ENCODE measurements around the gene AGAP9. TPM values are rescaled to one million over a fixed set of nuclear protein-coding genes. Genes with fewer than 3 reads are reported as not detected.
"Not testable (repeated sequence)": the region's sequence is repeated elsewhere in the genome, so short reads cannot be mapped to it uniquely, and the experiment has no call there.

The AGAP9 gene
- total RNA-seq, 1 experiment from 2014 or later: 8.6 TPM

GRCh38 chr10:47557616-47558015 lies 34.2 kb upstream of the AGAP9 start:
- H2BK12ac ChIP-seq (ENCODE audit: insufficient read length, low read depth, low read length); H3K36me3 Mint-ChIP-seq (ENCODE audit: insufficient read depth in 1 of 3, low read depth in 3 of 3); H2BK120ac ChIP-seq (ENCODE audit: low read depth, low read length, poor library complexity, severe bottlenecking); H3K4me1 ChIP-seq (ENCODE audit: insufficient read depth, low read length); H2BK20ac ChIP-seq (ENCODE audit: low read depth, low read length, poor library complexity, severe bottlenecking); H3K9me3 ChIP-seq (ENCODE audit: control insufficient read depth, low read depth, low read length); H3K27ac Mint-ChIP-seq; H3K56ac ChIP-seq (ENCODE audit: insufficient read length, low read depth, low read length); H3K4me3 Mint-ChIP-seq; H3K27me3 ChIP-seq (ENCODE audit: insufficient read depth, low read length); H3K4me2 ChIP-seq (ENCODE audit: insufficient read depth, insufficient read length, low read length); H2AK5ac ChIP-seq (ENCODE audit: insufficient read length, low read length); H3T11ph ChIP-seq (ENCODE audit: low read length); H3K18ac ChIP-seq (ENCODE audit: insufficient read length, low read depth, low read length); H2BK15ac ChIP-seq (ENCODE audit: low read depth, low read length); H4K5ac ChIP-seq (ENCODE audit: insufficient read length, low read depth, low read length); H3K27me3 Mint-ChIP-seq (ENCODE audit: low read depth); H3K79me2 ChIP-seq (ENCODE audit: insufficient read depth, low read length); H2BK5ac ChIP-seq (ENCODE audit: insufficient read length, low read length); H3K4ac ChIP-seq (ENCODE audit: low read depth, low read length); H4K20me1 ChIP-seq (ENCODE audit: control insufficient read depth, insufficient read depth, insufficient read length); H2AFZ ChIP-seq (ENCODE audit: low read length); H3K79me1 ChIP-seq (ENCODE audit: insufficient read depth, low read depth, low read length, poor library complexity, severe bottlenecking); H4K91ac ChIP-seq (ENCODE audit: insufficient read length, low read depth, low read length); H3K23ac ChIP-seq (ENCODE audit: insufficient read length, low read depth, low read length); H3K23me2 ChIP-seq (ENCODE audit: insufficient read length, low read depth, low read length, poor library complexity, severe bottlenecking); H4K8ac ChIP-seq (replicated peaks; ENCODE audit: insufficient read length, low read depth, low read length); H3K9ac ChIP-seq (ENCODE audit: extremely low read depth, insufficient read length, low read length); H3K4me1 Mint-ChIP-seq; DNase-seq; H3K27ac ChIP-seq (ENCODE audit: insufficient read length, low read depth, low read length); H3K9me3 Mint-ChIP-seq; H3K14ac ChIP-seq (ENCODE audit: insufficient read depth, low read length): not testable (repeated sequence)

GRCh38 chr10:47555334-47555733 lies 31.9 kb upstream of the AGAP9 start:
- H3K23me2 ChIP-seq (ENCODE audit: insufficient read length, low read depth, low read length, poor library complexity, severe bottlenecking); H3K4me1 Mint-ChIP-seq; H3K27ac Mint-ChIP-seq; H3K36me3 Mint-ChIP-seq (ENCODE audit: insufficient read depth in 1 of 3, low read depth in 3 of 3); H3K14ac ChIP-seq (ENCODE audit: insufficient read depth, low read length); H3K56ac ChIP-seq (ENCODE audit: insufficient read length, low read depth, low read length); H2BK15ac ChIP-seq (ENCODE audit: low read depth, low read length); H4K91ac ChIP-seq (ENCODE audit: insufficient read length, low read depth, low read length); DNase-seq; H3K79me2 ChIP-seq (ENCODE audit: insufficient read depth, low read length); H3K9ac ChIP-seq (ENCODE audit: extremely low read depth, insufficient read length, low read length); H3K79me1 ChIP-seq (ENCODE audit: insufficient read depth, low read depth, low read length, poor library complexity, severe bottlenecking); H3K9me3 Mint-ChIP-seq; H3K4ac ChIP-seq (ENCODE audit: low read depth, low read length); H3K9me3 ChIP-seq (ENCODE audit: control insufficient read depth, low read depth, low read length); H2AFZ ChIP-seq (ENCODE audit: low read length); H3K4me2 ChIP-seq (ENCODE audit: insufficient read depth, insufficient read length, low read length); H4K5ac ChIP-seq (ENCODE audit: insufficient read length, low read depth, low read length); H4K20me1 ChIP-seq (ENCODE audit: control insufficient read depth, insufficient read depth, insufficient read length); H3K4me3 Mint-ChIP-seq; H2BK20ac ChIP-seq (ENCODE audit: low read depth, low read length, poor library complexity, severe bottlenecking); H2AK5ac ChIP-seq (ENCODE audit: insufficient read length, low read length); H3K18ac ChIP-seq (ENCODE audit: insufficient read length, low read depth, low read length); H3K27ac ChIP-seq (ENCODE audit: insufficient read length, low read depth, low read length); H3K27me3 ChIP-seq (ENCODE audit: insufficient read depth, low read length); H4K8ac ChIP-seq (replicated peaks; ENCODE audit: insufficient read length, low read depth, low read length); H2BK12ac ChIP-seq (ENCODE audit: insufficient read length, low read depth, low read length); H2BK5ac ChIP-seq (ENCODE audit: insufficient read length, low read length); H3K23ac ChIP-seq (ENCODE audit: insufficient read length, low read depth, low read length); H3K27me3 Mint-ChIP-seq (ENCODE audit: low read depth); H2BK120ac ChIP-seq (ENCODE audit: low read depth, low read length, poor library complexity, severe bottlenecking); H3K4me1 ChIP-seq (ENCODE audit: insufficient read depth, low read length); H3T11ph ChIP-seq (ENCODE audit: low read length): not testable (repeated sequence)
- WGBS (ENCODE audit: extremely low coverage, insufficient read length, low lambda C conversion rate): no CpG with 5 or more reads among the region's 2 CpGs

DNA sequence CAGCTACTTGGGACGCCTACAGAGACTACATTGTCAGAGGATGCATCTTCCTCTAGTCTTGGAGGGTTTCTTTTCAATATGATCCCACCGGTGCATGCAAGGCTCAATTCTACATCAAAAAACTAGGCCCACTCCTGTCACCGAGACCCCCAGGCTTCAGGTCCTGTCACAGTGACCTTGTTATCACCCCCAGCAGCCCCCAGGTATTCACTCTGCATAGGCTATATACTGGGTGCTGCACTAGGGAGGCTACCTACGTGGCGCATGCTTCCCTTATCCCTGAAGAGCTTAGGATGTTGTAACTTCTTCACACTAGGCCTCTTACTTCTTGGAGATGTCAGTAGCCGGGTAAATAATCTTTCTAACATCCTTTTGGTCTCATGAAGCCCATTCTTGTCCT lies 31.1 kb upstream of the AGAP9 start:
- H3K4me3 Mint-ChIP-seq; DNase-seq; H4K5ac ChIP-seq (ENCODE audit: insufficient read length, low read depth, low read length); H3K4me2 ChIP-seq (ENCODE audit: insufficient read depth, insufficient read length, low read length); H3K4me1 ChIP-seq (ENCODE audit: insufficient read depth, low read length); H2BK5ac ChIP-seq (ENCODE audit: insufficient read length, low read length); H2BK20ac ChIP-seq (ENCODE audit: low read depth, low read length, poor library complexity, severe bottlenecking); H2BK120ac ChIP-seq (ENCODE audit: low read depth, low read length, poor library complexity, severe bottlenecking); H4K20me1 ChIP-seq (ENCODE audit: control insufficient read depth, insufficient read depth, insufficient read length); H3K36me3 Mint-ChIP-seq (ENCODE audit: insufficient read depth in 1 of 3, low read depth in 3 of 3); H3T11ph ChIP-seq (ENCODE audit: low read length); H3K9me3 ChIP-seq (ENCODE audit: control insufficient read depth, low read depth, low read length); H3K79me2 ChIP-seq (ENCODE audit: insufficient read depth, low read length); H2BK12ac ChIP-seq (ENCODE audit: insufficient read length, low read depth, low read length); H3K14ac ChIP-seq (ENCODE audit: insufficient read depth, low read length); H3K18ac ChIP-seq (ENCODE audit: insufficient read length, low read depth, low read length); H3K79me1 ChIP-seq (ENCODE audit: insufficient read depth, low read depth, low read length, poor library complexity, severe bottlenecking); H3K27ac Mint-ChIP-seq; H2AK5ac ChIP-seq (ENCODE audit: insufficient read length, low read length); H3K56ac ChIP-seq (ENCODE audit: insufficient read length, low read depth, low read length); H3K23me2 ChIP-seq (ENCODE audit: insufficient read length, low read depth, low read length, poor library complexity, severe bottlenecking); H3K4me1 Mint-ChIP-seq; H2AFZ ChIP-seq (ENCODE audit: low read length); H4K91ac ChIP-seq (ENCODE audit: insufficient read length, low read depth, low read length); H3K27ac ChIP-seq (ENCODE audit: insufficient read length, low read depth, low read length); H3K9me3 Mint-ChIP-seq; H3K27me3 Mint-ChIP-seq (ENCODE audit: low read depth); H4K8ac ChIP-seq (replicated peaks; ENCODE audit: insufficient read length, low read depth, low read length); H3K27me3 ChIP-seq (ENCODE audit: insufficient read depth, low read length); H2BK15ac ChIP-seq (ENCODE audit: low read depth, low read length); H3K4ac ChIP-seq (ENCODE audit: low read depth, low read length); H3K9ac ChIP-seq (ENCODE audit: extremely low read depth, insufficient read length, low read length); H3K23ac ChIP-seq (ENCODE audit: insufficient read length, low read depth, low read length): not testable (repeated sequence)
- no CpG with 5 or more reads among the region's 6 CpGs for WGBS (ENCODE audit: extremely low coverage, insufficient read length, low lambda C conversion rate)

All from H9 (cell line).